Measurements from ENCODE around the gene SERPINE2.

Gene SERPINE2

DNA sequence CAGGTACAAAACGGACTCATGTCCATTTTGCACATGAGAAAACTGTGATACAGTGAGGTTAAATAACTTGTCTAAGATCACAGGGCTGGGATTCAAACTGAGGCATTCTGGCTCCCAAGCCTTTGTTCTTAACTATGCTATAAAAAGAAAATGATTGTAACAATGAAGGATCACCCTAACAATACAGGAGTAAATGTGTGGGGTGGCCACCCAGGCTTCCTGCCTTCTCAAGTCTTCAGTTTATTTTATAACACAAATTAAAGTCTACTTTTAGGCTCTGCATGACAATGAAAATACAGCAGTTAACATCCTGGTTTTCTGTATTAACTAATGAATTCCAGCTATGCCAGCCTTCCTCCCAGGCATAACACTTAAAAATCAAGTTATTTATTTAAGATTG lies 101.6 kb downstream of the SERPINE2 start:
- DNase-seq, result no peak

DNA sequence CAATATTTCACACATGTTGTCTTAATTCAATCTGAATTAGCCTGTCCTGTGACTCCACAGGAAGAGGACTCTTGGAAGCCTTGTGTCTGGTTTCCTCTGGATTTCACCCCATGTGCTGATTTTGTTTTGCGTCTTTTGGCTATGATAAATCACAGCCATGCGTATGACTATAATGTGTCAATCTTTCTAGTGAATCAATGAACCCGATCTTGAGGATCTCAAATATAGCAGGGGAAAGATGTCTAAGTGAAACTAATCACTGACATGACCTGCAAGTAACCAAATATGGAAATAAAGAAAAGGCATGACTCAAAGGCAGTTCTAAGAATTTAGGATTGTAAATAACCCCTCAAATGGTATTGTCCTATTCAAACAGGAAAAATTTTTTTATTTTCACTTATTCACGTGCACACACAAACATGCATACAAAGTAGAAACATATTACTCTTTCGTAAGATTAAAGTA lies 102.2 kb downstream of the SERPINE2 start:
- DNase-seq, result no peak

DNA sequence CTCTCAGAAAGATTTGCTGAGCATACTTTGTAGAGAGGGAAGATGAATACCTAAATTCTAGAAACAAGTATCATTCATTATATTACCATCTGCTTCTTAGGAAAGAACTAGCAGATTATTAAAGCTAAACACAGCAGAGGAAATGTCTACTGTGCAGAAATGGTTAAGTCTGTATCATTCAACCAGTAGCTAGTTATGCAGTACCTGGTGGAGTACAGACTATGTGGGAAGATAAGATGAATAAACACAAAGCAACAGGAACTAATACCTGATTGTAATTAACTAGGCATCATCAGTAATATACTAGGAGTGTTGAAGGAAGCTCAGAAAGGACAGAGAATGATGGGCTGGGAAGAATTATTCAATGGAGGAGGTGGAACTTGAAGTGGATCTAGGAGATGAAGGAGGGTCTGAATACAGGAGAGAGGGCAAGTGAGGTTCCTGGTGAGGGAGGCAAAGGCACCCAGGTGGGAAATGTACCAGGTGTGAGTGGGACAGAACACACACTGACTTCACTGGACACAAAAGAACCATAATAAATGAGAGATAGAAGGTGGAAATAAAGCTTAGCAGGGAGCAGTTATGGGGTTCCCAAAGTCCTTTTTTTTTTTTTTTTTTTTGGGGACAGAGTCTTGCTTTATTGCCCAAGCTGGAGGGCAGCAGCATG lies 103.5 kb downstream of the SERPINE2 start:
- no peak for DNase-seq

DNA sequence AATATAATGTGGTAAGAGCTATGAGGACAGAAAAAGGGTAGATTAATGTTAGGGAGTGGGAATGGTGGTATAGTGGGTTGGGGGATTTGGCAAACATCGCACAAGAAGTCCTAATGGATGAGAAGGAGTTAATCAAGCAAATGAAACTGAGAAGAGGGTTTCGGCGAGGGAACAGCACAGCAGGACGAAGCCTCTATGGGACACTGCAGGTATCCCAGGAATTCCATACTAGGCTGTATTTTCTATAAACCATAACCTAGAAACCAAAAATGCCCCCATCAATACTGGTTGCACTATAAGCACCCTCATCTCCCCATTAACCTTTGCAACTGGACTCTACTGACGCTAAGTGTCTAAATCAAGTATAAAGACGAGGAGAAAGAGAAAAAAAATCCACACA lies 104.2 kb downstream of the SERPINE2 start:
- DNase-seq, result no peak

DNA sequence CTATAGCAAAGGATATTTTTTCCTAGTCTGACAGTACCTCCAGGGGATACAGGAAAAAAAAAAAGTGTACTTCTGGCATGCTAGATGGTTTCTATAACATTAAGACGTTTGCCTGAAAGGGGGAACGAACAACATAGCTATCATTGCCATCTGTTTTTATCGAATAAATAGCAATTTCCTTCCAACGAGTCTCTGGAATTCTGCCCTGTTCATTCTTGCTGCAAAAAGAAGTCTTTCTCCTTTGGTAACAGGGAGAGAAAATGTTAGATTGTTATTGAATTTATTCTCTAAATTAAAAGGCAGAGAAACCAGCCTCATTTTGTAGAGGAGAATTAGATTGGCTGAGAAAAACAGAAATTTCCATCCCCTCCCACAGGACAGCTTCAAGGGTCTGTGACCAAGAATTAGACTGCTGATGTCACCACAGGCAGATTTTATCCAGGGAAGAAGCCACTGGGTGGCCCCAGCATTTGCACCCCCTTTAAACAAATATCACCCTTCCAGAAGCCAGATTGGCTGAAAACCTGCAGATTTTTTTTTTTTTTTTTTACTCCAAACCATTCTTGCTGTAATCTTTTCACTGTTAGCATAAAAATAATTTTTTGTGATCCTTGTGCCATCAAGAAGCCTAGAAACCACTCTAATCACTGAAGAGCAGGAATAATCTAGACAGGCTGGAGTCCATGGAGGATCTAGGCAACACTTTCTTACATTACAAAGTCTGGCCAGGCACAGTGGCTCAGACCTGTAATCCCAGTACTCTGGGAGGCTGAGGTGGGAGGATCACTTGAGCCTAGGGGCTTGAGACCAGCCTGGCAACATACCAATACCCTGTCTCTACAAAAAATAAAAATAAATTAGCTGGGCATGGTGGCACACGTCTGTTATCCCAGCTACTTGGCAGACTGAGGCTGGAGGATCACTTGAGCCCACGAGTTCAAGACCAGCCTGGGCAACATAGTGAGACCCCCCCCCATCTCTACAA lies 106.0 kb downstream of the SERPINE2 start:
- DNase-seq, result no peak

DNA sequence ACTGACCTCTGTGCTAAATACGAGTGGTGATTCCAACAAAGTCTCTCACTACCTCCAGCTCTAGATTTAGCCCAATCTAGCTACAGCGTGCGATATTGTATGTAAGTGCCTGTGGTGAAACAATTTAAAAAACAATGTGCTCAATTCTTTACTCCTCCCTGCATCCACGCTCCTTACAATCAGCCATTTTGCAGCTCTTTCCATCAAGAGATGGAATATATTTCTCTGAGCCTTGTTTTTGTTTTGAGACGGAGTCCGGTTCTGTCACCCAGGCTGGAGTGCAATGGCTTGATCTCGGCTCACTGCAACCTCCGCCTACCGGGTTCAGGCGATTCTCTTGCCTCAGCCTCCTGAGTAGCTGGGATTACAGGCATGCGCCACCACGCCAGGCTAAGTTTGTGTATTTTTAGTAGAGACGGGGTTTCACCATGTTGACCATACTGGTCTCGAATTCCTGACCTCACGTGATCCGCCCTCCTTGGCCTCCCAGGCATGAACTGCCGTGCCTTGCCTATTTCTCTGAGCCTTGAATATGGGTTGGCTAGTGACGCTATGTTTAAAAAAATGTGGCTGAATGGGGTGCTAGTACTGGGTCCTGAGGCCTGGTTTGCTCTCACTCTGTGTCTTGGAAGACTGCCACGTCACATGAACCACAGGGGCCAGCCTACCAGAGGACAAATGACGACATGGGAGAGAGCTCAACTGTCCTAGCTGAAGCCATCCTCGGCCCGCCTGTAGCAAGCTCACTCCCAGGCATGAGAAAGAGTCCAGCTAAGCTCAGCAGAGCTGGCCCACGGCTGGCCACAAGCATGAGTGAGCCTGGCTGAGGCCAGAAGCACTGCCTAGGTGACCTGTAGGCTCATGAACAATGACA lies 108.7 kb downstream of the SERPINE2 start:
- peak; percentile 36 for DNase-seq

DNA sequence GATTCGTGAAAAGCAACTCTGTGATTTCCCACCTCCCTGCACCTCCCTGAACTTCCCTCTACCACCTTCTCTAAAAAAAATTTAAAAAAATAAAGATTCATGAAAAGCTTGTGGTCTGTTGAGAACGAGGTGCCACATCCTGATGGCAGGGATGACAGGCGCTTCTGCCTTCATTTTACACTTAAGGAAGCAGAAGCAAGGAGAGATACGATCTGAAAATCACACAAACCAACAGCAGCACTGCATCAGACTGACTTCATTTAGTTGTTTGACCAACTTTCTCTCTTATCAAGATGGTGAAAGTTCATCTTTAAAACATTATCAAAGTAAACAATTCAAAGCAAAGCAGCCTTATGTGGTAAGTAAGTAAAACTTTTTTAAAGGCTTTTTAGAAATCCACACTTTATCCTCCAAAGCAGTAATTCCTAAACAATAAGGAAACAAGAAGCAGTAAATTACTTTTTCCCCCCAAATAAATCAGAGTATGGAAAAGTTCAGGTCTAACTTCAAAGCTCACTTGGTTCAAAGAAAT lies 109.4 kb downstream of the SERPINE2 start:
- DNase-seq, result peak; percentile 20

DNA sequence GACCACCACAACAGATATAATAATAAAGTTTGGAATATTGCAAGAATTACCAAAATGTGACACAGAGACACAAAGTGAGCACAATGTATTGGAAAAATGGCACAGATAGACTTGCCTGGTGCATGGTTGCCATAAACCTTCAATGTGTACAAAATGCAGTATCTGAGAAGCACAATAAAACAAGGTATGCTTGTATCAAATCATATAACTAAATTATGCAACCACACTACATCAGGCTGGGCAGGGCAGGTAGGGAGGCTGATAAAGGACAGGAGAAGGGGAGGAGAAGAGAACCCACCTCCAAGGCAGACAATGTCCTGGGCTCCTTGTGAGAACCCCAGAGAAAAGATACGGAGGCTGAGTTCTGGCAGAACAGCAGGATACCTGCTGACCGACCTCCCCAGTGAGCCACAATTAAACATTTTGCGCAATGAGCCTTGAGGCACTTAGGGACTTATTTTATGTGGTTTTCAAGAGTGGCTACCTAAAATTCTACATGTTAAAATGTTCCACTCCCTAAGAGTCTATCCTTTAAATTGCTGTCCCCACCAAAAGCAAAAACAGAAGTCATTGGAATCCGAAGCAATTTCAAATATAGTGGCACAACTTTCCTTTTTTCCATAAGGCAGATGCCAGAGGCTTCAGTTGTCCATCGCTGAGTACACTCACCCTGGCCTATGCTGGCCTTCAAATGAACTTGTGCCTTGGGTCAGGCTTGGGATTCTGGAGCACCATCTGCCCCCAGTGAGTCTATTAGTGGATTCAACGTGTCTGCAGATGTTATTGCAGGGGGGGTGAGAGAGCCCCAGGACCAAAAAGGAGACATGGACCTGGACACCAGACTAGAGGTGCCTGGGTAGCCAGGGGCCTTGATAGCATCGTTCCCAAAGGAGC lies 110.7 kb downstream of the SERPINE2 start:
- no peak for DNase-seq

DNA sequence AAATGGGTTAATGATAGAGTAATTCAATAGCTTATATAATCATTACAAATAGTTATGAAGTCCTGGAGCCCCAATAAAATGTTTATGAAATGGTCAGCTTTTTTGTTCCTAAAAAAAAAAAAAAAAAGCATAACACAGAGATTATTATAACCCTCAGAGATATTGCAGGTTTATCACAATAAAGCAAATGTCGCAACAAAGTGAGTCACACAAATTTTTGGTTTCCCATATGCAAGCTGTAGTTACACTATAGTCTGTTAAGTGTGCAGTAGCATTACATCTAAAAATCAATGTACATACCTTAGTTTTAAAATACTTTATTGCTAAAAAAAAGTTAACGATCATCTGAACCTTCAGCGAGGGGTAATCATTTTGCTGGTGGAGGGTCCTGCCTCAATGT lies 114.0 kb downstream of the SERPINE2 start:
- no peak for DNase-seq
